Nephron (organoid): Measurements from ENCODE around the gene SH3BP5.

Experiments
- H3K27ac Mint-ChIP-seq, 3 experiments: 2 replicates each; pipeline ENCODE4 v1.8.0; 2020; ENCODE audit warnings: mixed read lengths in 3 of 3, mild to moderate bottlenecking in 2 of 3, moderate library complexity in 1 of 3
- H3K27me3 Mint-ChIP-seq: 2 replicates; pipeline ENCODE4 v1.8.0; 2021; ENCODE audit warnings: low read depth, mild to moderate bottlenecking, moderate library complexity, mixed read lengths
- H3K36me3 Mint-ChIP-seq: 2 replicates; pipeline ENCODE4 v1.8.0; 2020; ENCODE audit warnings: low read depth, mixed read lengths
- H3K4me1 Mint-ChIP-seq: 2 replicates; pipeline ENCODE4 v1.8.0; 2020; ENCODE audit warnings: mixed read lengths
- H3K4me3 Mint-ChIP-seq, 3 experiments: 2 replicates each; pipeline ENCODE4 v1.8.0; 2020; ENCODE audit warnings: mild to moderate bottlenecking in 3 of 3, mixed read lengths in 3 of 3, moderate library complexity in 2 of 3
- H3K9me3 Mint-ChIP-seq: 2 replicates; pipeline ENCODE4 v1.8.0; 2020; ENCODE audit warnings: mixed read lengths
- CTCF ChIP-seq, 3 experiments: fragments of 200-600 bp; sonication (generic); IDR thresholded peaks; one replicate each; pipeline ENCODE4 v1.5.0; 2021; ENCODE audit warnings: antibody characterized with exemption in 3 of 3; ENCODE audit not compliant: unreplicated experiment in 3 of 3

SH3BP5 gene, protein sequence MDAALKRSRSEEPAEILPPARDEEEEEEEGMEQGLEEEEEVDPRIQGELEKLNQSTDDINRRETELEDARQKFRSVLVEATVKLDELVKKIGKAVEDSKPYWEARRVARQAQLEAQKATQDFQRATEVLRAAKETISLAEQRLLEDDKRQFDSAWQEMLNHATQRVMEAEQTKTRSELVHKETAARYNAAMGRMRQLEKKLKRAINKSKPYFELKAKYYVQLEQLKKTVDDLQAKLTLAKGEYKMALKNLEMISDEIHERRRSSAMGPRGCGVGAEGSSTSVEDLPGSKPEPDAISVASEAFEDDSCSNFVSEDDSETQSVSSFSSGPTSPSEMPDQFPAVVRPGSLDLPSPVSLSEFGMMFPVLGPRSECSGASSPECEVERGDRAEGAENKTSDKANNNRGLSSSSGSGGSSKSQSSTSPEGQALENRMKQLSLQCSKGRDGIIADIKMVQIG

DNA sequence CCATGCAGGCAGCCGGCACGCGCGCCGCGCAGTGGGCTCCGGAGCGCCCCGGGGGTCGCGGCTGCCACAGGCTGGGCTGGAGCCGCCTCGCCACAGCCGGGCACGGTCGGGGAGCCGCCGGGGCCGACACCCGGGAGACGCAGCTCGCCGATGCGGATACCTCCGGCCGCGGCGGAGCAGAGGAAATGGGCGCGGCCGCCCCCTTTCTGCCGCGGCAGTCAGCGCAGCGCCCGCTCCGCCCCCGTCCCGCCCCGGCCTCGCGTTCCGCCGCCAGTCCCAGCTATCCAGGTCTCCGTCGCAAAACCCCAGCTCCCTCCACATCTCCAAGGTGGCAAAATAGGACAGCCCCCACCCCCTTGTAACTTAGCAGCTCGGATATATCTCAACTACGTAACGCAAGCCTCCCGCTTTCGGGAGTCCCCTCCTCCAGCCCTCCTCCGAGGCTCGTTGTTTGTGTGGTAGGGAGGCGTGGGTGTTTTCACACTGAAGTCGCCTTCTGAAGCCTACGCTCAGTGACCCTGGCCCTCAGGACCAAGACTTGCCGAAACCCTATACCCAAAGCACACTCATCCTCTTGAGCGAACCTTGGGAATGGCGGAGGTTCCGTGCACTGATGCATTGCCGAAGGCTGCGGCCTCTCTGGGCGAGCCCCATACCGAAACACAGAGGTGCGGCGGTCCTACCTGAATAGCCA lies at the start of gene SH3BP5:
TSS of gene SH3BP5 (minus strand) at position 182 of the 694 bp plus-strand sequence. CDS start at position 4, 178 bp downstream.
- Mint-ChIP-seq H3K27me3 (peaks cover 19% of the 10 kb centered on the region), H3K4me3 (peak within 1 kb of the TSS; percentile 93 to 97 (median 96)), H3K27ac (peak within 1 kb of the TSS; percentile 84 to 93 (median 93)), H3K4me1 (peaks cover 44% of the 10 kb centered on the region), H3K9me3 (no peaks in the 10 kb centered on the region), H3K36me3 (peaks cover 4% of the 10 kb centered on the region)
- peak; percentile 71 to 78 (median 71) for TF ChIP-seq CTCF (IDR thresholded peaks at IDR 0.05; ENCODE audit: unreplicated experiment in 3 of 3)

GRCh38 chr3:15380980-15381890 lies 48.8 kb upstream of the SH3BP5 start:
- no peak overlapping the region for H3K4me3 Mint-ChIP-seq
- H3K27me3 Mint-ChIP-seq: no peaks in the 10 kb centered on the region
- peaks cover 5% of the 10 kb centered on the region for H3K36me3 Mint-ChIP-seq
- H3K9me3 Mint-ChIP-seq: peaks cover 5% of the 10 kb centered on the region
- H3K27ac Mint-ChIP-seq: no peak overlapping the region
- H3K4me1 Mint-ChIP-seq: peaks cover 8% of the 10 kb centered on the region
- no peak for TF ChIP-seq CTCF (IDR thresholded peaks at IDR 0.05; ENCODE audit: unreplicated experiment in 3 of 3)

GRCh38 chr3:15377961-15378791 lies 45.8 kb upstream of the SH3BP5 start:
- Mint-ChIP-seq H3K4me3 (peak overlapping the region; percentile 17 to 34 (median 24)), H3K4me1 (peaks cover 8% of the 10 kb centered on the region), H3K9me3 (no peaks in the 10 kb centered on the region), H3K36me3 (no peaks in the 10 kb centered on the region), H3K27me3 (no peaks in the 10 kb centered on the region), H3K27ac (peak overlapping the region; percentile 25 to 74 (median 68))
- peak; percentile 81 to 86 (median 84) for TF ChIP-seq CTCF (IDR thresholded peaks at IDR 0.05; ENCODE audit: unreplicated experiment in 3 of 3)

GRCh38 chr3:15375461-15376000 lies 43.1 kb upstream of the SH3BP5 start:
- H3K4me3 Mint-ChIP-seq: no peak overlapping the region
- no peak for TF ChIP-seq CTCF (IDR thresholded peaks at IDR 0.05; ENCODE audit: unreplicated experiment in 3 of 3)
- no peak overlapping the region for H3K27ac Mint-ChIP-seq
- peaks cover 3% of the 10 kb centered on the region for H3K27me3 Mint-ChIP-seq
- H3K36me3 Mint-ChIP-seq: no peaks in the 10 kb centered on the region
- peaks cover 8% of the 10 kb centered on the region for H3K4me1 Mint-ChIP-seq
- H3K9me3 Mint-ChIP-seq: no peaks in the 10 kb centered on the region

- peaks cover 2% of the 10 kb centered on the region for H3K4me1 Mint-ChIP-seq
- H3K9me3 Mint-ChIP-seq: peaks cover 3% of the 10 kb centered on the region
- TF ChIP-seq CTCF (IDR thresholded peaks at IDR 0.05; ENCODE audit: unreplicated experiment in 3 of 3): no peak
- H3K36me3 Mint-ChIP-seq: no peaks in the 10 kb centered on the region
- peaks cover 3% of the 10 kb centered on the region for H3K27me3 Mint-ChIP-seq
- H3K27ac Mint-ChIP-seq: no peak overlapping the region
- no peak overlapping the region for H3K4me3 Mint-ChIP-seq
Measured at GRCh38 chr3:15372918-15373317, 40.5 kb upstream of the SH3BP5 start.
